ENCODE results near the gene ETNPPL.

DNA sequence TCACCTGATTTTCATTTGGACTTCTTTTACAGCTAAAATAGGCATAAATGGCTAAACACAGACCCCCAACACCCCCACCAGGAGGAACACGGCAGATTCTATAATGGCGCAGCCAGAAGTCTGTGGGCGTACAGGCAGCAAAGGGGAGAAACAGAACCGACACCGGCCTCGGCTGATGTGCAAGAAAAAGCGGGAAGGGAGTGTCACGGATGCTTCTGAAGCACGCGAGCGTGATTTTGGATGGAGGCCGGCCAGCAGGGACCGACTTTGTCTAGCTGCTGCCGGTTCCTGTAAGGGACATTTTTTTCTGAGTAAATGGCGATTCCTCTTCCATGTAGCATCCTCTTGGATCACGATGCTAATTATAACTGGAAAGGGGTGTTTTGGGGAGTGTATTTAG, 24.9 kb upstream of the ETNPPL start:
- TF ChIP-seq, protein P1, sequence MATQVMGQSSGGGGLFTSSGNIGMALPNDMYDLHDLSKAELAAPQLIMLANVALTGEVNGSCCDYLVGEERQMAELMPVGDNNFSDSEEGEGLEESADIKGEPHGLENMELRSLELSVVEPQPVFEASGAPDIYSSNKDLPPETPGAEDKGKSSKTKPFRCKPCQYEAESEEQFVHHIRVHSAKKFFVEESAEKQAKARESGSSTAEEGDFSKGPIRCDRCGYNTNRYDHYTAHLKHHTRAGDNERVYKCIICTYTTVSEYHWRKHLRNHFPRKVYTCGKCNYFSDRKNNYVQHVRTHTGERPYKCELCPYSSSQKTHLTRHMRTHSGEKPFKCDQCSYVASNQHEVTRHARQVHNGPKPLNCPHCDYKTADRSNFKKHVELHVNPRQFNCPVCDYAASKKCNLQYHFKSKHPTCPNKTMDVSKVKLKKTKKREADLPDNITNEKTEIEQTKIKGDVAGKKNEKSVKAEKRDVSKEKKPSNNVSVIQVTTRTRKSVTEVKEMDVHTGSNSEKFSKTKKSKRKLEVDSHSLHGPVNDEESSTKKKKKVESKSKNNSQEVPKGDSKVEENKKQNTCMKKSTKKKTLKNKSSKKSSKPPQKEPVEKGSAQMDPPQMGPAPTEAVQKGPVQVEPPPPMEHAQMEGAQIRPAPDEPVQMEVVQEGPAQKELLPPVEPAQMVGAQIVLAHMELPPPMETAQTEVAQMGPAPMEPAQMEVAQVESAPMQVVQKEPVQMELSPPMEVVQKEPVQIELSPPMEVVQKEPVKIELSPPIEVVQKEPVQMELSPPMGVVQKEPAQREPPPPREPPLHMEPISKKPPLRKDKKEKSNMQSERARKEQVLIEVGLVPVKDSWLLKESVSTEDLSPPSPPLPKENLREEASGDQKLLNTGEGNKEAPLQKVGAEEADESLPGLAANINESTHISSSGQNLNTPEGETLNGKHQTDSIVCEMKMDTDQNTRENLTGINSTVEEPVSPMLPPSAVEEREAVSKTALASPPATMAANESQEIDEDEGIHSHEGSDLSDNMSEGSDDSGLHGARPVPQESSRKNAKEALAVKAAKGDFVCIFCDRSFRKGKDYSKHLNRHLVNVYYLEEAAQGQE (IDR thresholded peaks at IDR 0.05; ENCODE audit: insufficient read depth in 1 of 2, low read depth in 2 of 2, low read length in 2 of 2), result no peak
- TF ChIP-seq POLR2AphosphoS5 (IDR thresholded peaks at IDR 0.05; ENCODE audit: low read depth, low read length), result no peak
- no peak for TF ChIP-seq TAF1 (IDR thresholded peaks at IDR 0.05; ENCODE audit: borderline replicate concordance, insufficient read depth, low read length)

All from PFSK-1 (cell line).